Measurements from ENCODE around the gene CDKL2. TPM values are rescaled to one million over a fixed set of nuclear protein-coding genes. Genes with fewer than 3 reads are reported as not detected.

CDKL2 gene
- total and polyA plus RNA-seq, 9 of the 15 experiments (the other 6 are each of a cell fraction or from before 2014, with no cell fraction given): 0.01 to 0.16 TPM; not detected in 7

DNA sequence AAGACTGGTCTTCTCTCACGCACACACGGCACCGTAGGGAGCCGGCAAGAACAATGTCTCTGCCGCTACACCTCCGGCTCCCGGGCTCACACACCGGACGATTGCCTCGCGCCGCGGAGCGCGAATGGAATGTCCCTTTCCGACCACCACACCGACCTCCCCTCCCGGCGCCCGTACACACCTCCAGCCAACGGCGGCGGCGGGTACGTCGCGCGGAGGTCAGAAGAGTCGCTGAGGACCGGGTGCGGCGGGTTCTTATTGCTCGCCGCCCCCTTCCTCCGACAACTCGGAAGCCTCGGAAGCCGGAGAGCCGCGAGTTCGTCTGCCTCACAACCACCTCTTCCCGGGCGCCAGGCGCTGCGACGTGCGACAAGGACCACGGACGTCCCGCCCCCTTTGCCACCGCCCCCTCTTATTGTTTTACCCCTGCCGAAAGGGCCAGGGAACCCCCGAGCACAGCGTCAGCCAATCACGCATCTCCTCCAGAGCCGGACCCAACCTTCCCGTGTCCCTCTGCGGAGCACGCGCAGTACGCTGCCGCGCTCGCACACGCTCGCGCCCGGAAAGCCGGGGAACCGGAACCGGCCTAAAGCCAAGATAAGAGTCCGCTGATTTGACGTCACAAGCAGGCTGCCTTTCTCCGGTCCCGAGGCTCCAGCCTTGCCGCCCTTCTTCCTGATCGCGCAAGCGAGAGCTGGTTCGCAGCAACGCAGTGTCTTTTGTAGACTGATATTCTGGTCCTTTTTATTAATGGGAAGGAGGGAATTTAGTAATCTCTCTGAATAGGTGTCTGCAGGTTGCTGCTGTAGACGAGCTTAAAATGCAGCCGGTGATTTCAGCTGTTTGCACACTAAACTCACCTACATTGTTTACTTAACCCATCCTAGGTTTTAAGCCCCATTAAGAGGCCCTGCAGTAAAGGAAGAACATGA is 43.0 kb upstream of the CDKL2 start, which contains the start of gene G3BP2 (continued):
- TF ChIP-seq, protein P1, sequence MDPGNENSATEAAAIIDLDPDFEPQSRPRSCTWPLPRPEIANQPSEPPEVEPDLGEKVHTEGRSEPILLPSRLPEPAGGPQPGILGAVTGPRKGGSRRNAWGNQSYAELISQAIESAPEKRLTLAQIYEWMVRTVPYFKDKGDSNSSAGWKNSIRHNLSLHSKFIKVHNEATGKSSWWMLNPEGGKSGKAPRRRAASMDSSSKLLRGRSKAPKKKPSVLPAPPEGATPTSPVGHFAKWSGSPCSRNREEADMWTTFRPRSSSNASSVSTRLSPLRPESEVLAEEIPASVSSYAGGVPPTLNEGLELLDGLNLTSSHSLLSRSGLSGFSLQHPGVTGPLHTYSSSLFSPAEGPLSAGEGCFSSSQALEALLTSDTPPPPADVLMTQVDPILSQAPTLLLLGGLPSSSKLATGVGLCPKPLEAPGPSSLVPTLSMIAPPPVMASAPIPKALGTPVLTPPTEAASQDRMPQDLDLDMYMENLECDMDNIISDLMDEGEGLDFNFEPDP (CRISPR knock-in tag; IDR thresholded peaks at IDR 0.05): no peak

DNA sequence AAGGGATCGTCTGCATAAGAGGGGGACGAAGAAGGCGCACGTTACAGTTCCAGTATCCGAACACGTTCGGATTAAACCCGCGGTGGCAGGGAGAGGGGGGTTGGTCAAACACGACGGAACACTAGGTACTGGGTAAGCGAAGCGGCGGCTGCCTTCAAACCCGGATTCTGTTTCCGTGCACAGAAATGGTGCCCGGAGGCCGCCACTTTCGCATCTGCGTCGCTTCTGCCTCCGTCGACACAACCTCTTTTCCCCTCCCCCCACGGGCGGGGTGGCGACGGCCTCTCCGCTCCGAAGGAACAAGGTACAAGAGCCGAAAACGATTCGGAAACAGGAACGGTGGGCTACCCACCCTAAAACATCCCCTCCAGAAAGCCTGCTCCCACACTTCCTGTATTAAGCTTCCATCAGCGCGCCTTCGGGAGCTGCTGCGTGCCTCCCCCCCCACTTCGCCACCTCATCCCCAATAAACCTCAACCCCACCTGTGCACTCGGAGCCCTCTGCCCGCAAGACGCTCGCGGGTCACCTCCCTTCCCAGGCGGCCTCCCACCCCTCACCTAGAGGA is 42.2 kb upstream of the CDKL2 start:
- peaks cover 64% of the 10 kb centered on the region for H3K79me2 ChIP-seq (ENCODE audit: control insufficient read depth, insufficient read depth, low read length)
- ATAC-seq (peak; percentile 40), FAIRE-seq (no peak), DNase-seq (ENCODE audit: extremely low read depth in 1 of 4, low spot score in 3 of 4) (peak; percentile 56 to 78 (median 60))
- peak overlapping the region; percentile 96 for H3K4me2 ChIP-seq (ENCODE audit: insufficient read depth, low read length)
- peak overlapping the region; percentile 94 for H3K4me3 ChIP-seq
- H3K9me3 ChIP-seq (replicated peaks; ENCODE audit: control insufficient read depth, insufficient read depth, low read depth, low read length): no peaks in the 10 kb centered on the region
- ChIA-PET CTCF (ENCODE audit: low intra/inter-chr PET ratio) (no interaction called here), POLR2A (interaction anchor here (1.5 to 2.1 kb wide), 2 partner anchors 50 to 52 kb away, joined by 5 to 6 read pairs; partner anchors contain the start of gene USO1)
- H3K9me1 ChIP-seq (ENCODE audit: control insufficient read depth, insufficient read depth, low read length): peaks cover 6% of the 10 kb centered on the region
- peak overlapping the region; percentile 71 for H2AFZ ChIP-seq (ENCODE audit: low read depth, low read length)
- H3K4me1 ChIP-seq (replicated peaks in 1 of 2; ENCODE audit: control insufficient read depth in 2 of 2, insufficient read depth in 2 of 2, low read length in 2 of 2): peaks cover 0 to 37% of the 10 kb centered on the region in 2 experiments; a peak in 4 of 5 replicates
- H4K20me1 ChIP-seq (replicated peaks; ENCODE audit: control insufficient read depth, insufficient read depth, low read length): peaks cover 49% of the 10 kb centered on the region
- 1% methylated on average over 44 of the region's 44 CpGs for WGBS (ENCODE audit: insufficient coverage, low coverage, missing lambda C conversion rate)
- peak overlapping the region; percentile 96 to 99 for H3K9ac ChIP-seq (ENCODE audit: insufficient read depth in 1 of 2, low read depth in 2 of 2, low read length in 2 of 2)
- peak overlapping the region; percentile 95 for H3K27ac ChIP-seq (ENCODE audit: extremely low read depth, low read depth, low read length)
- intact Hi-C loops (cut with micrococcal nuclease): loop anchor here (1.0 to 2.0 kb wide), 2 partner anchors 52 to 158 kb away; partner anchors contain the start of genes RCHY1, THAP6 and USO1
- BruUV-seq (replicated peaks): no TSS peak
- in situ Hi-C loops (cut with MboI): no loop called here
- peaks cover 19% of the 10 kb centered on the region for H3K36me3 ChIP-seq (ENCODE audit: control insufficient read depth, insufficient read depth, low read length)
- no peaks in the 10 kb centered on the region for H3K27me3 ChIP-seq (ENCODE audit: control insufficient read depth in 2 of 2, insufficient read depth in 2 of 2, low read length in 2 of 2)
- TF ChIP-seq EP400 (IDR thresholded peaks at IDR 0.05) (peak; percentile 36; the same call in 1 of the 2 replicates), PYGO2 (tag; IDR thresholded peaks at IDR 0.05) (no peak), FOS (IDR thresholded peaks at IDR 0.05; ENCODE audit: extremely low read depth, insufficient read length) (no peak), ARNT (IDR thresholded peaks at IDR 0.05) (no peak), FOXJ3 (CRISPR knock-in tag; IDR thresholded peaks at IDR 0.05) (no peak), ETV5 (CRISPR knock-in tag; IDR thresholded peaks at IDR 0.05; ENCODE audit: low read depth) (no peak), KAT2B (IDR thresholded peaks at IDR 0.05; ENCODE audit: low read depth, low read length) (no peak), ESRRA (IDR thresholded peaks at IDR 0.05; ENCODE audit: borderline replicate concordance, low read depth) (no peak)
- TF ChIP-seq, protein P2, sequence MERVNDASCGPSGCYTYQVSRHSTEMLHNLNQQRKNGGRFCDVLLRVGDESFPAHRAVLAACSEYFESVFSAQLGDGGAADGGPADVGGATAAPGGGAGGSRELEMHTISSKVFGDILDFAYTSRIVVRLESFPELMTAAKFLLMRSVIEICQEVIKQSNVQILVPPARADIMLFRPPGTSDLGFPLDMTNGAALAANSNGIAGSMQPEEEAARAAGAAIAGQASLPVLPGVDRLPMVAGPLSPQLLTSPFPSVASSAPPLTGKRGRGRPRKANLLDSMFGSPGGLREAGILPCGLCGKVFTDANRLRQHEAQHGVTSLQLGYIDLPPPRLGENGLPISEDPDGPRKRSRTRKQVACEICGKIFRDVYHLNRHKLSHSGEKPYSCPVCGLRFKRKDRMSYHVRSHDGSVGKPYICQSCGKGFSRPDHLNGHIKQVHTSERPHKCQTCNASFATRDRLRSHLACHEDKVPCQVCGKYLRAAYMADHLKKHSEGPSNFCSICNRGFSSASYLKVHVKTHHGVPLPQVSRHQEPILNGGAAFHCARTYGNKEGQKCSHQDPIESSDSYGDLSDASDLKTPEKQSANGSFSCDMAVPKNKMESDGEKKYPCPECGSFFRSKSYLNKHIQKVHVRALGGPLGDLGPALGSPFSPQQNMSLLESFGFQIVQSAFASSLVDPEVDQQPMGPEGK (CRISPR knock-in tag; IDR thresholded peaks at IDR 0.05; ENCODE audit: borderline replicate concordance): no peak

Data from K562 (cell line).